Measurements from ENCODE around the gene SPAG16. TPM values are rescaled to one million over a fixed set of nuclear protein-coding genes. Genes with fewer than 3 reads are reported as not detected.

SPAG16 gene
- total and polyA plus RNA-seq, 2 donors from 2014 or later: 35.9 to 38.5 TPM

- H3K4me1 ChIP-seq (ENCODE audit: control insufficient read depth in 2 of 3, insufficient read depth in 2 of 3, low read depth in 1 of 3, low read length in 3 of 3): no peaks in the 10 kb centered on the region
- no peak overlapping the region for H3K27ac ChIP-seq (ENCODE audit: low read depth in 2 of 2, low read length in 2 of 2)
- no peak for TF ChIP-seq CTCF (IDR thresholded peaks at IDR 0.05; ENCODE audit: borderline replicate concordance, extremely low read depth, insufficient read depth)
- intact Hi-C loops (cut with DNase I): no loop called here
- H3K9me3 ChIP-seq (ENCODE audit: control insufficient read depth in 2 of 3, insufficient read depth in 1 of 3, low read length in 3 of 3): no peaks in the 10 kb centered on the region
- FAIRE-seq: no peak
- no peak overlapping the region for H3K9ac ChIP-seq (ENCODE audit: low read length in 3 of 3)
- H3K4me3 ChIP-seq (ENCODE audit: low read length in 3 of 3): no peak overlapping the region
- DNase-seq: no peak
- no peaks in the 10 kb centered on the region for H3K36me3 ChIP-seq (ENCODE audit: control insufficient read depth in 2 of 3, insufficient read depth in 3 of 3, low read length in 3 of 3)
- H3K27me3 ChIP-seq (ENCODE audit: control insufficient read depth, insufficient read depth, low read length): no peaks in the 10 kb centered on the region
Observed at GRCh38 chr2:214264171-214264570, 979.9 kb downstream of the SPAG16 start.

GRCh38 chr2:214265991-214266489 is 981.8 kb downstream of the SPAG16 start:
- Histone ChIP-seq H3K4me1 (ENCODE audit: control insufficient read depth in 2 of 3, insufficient read depth in 2 of 3, low read depth in 1 of 3, low read length in 3 of 3) (no peaks in the 10 kb centered on the region), H3K9me3 (ENCODE audit: control insufficient read depth in 2 of 3, insufficient read depth in 1 of 3, low read length in 3 of 3) (no peaks in the 10 kb centered on the region), H3K36me3 (ENCODE audit: control insufficient read depth in 2 of 3, insufficient read depth in 3 of 3, low read length in 3 of 3) (no peaks in the 10 kb centered on the region), H3K27ac (ENCODE audit: low read depth in 2 of 2, low read length in 2 of 2) (no peak overlapping the region), H3K4me3 (ENCODE audit: low read length in 3 of 3) (no peak overlapping the region), H3K9ac (ENCODE audit: low read length in 3 of 3) (no peak overlapping the region), H3K27me3 (ENCODE audit: control insufficient read depth, insufficient read depth, low read length) (no peaks in the 10 kb centered on the region)
- no peak for TF ChIP-seq CTCF (IDR thresholded peaks at IDR 0.05; ENCODE audit: borderline replicate concordance, extremely low read depth, insufficient read depth)
- FAIRE-seq (no peak), DNase-seq (no peak)
- intact Hi-C loops (cut with DNase I): no loop called here

- intact Hi-C loops (cut with DNase I): no loop called here
- H3K36me3 ChIP-seq (ENCODE audit: control insufficient read depth in 2 of 3, insufficient read depth in 3 of 3, low read length in 3 of 3): no peaks in the 10 kb centered on the region
- no peak for TF ChIP-seq CTCF (IDR thresholded peaks at IDR 0.05; ENCODE audit: borderline replicate concordance, extremely low read depth, insufficient read depth)
- no peaks in the 10 kb centered on the region for H3K4me1 ChIP-seq (ENCODE audit: control insufficient read depth in 2 of 3, insufficient read depth in 2 of 3, low read depth in 1 of 3, low read length in 3 of 3)
- no peaks in the 10 kb centered on the region for H3K27me3 ChIP-seq (ENCODE audit: control insufficient read depth, insufficient read depth, low read length)
- no peak for FAIRE-seq
- no peak overlapping the region for H3K9ac ChIP-seq (ENCODE audit: low read length in 3 of 3)
- H3K27ac ChIP-seq (ENCODE audit: low read depth in 2 of 2, low read length in 2 of 2): no peak overlapping the region
- no peak overlapping the region for H3K4me3 ChIP-seq (ENCODE audit: low read length in 3 of 3)
- no peaks in the 10 kb centered on the region for H3K9me3 ChIP-seq (ENCODE audit: control insufficient read depth in 2 of 3, insufficient read depth in 1 of 3, low read length in 3 of 3)
- DNase-seq: no peak
Observed at GRCh38 chr2:214277880-214278279, 993.6 kb downstream of the SPAG16 start.

GRCh38 chr2:214286011-214286410 is 1001.7 kb downstream of the SPAG16 start:
- no peak for TF ChIP-seq CTCF (IDR thresholded peaks at IDR 0.05; ENCODE audit: borderline replicate concordance, extremely low read depth, insufficient read depth)
- H3K36me3 ChIP-seq (ENCODE audit: control insufficient read depth in 2 of 3, insufficient read depth in 3 of 3, low read length in 3 of 3): no peaks in the 10 kb centered on the region
- no peaks in the 10 kb centered on the region for H3K9me3 ChIP-seq (ENCODE audit: control insufficient read depth in 2 of 3, insufficient read depth in 1 of 3, low read length in 3 of 3)
- H3K4me1 ChIP-seq (ENCODE audit: control insufficient read depth in 2 of 3, insufficient read depth in 2 of 3, low read depth in 1 of 3, low read length in 3 of 3): no peaks in the 10 kb centered on the region
- no peak for FAIRE-seq
- no peak for DNase-seq
- H3K4me3 ChIP-seq (ENCODE audit: low read length in 3 of 3): no peak overlapping the region
- H3K27ac ChIP-seq (ENCODE audit: low read depth in 2 of 2, low read length in 2 of 2): no peak overlapping the region
- intact Hi-C loops (cut with DNase I): no loop called here
- H3K27me3 ChIP-seq (ENCODE audit: control insufficient read depth, insufficient read depth, low read length): no peaks in the 10 kb centered on the region
- H3K9ac ChIP-seq (ENCODE audit: low read length in 3 of 3): no peak overlapping the region

All from kidney (tissue), 14 donors.